ENCODE results near the gene XYLB.
"Not testable (repeated sequence)": the region's sequence is repeated elsewhere in the genome, so short reads cannot be mapped to it uniquely, and the experiment has no call there.

- TF ChIP-seq CTCF (IDR thresholded peaks at IDR 0.05; ENCODE audit: borderline replicate concordance, extremely low read depth, low read length, poor library complexity, severe bottlenecking); EZH2 (IDR thresholded peaks at IDR 0.05; ENCODE audit: borderline replicate concordance, low read depth, low read length, severe bottlenecking): not testable (repeated sequence)
Measured at GRCh38 chr3:38432871-38433658, 86.5 kb downstream of the XYLB start.

Measured in DND-41 (cell line).